Measurements from ENCODE around the gene ADAM33. TPM values are rescaled to one million over a fixed set of nuclear protein-coding genes. Genes with fewer than 3 reads are reported as not detected.

Gene ADAM33
- total RNA-seq, 1 donor from 2014 or later = 7.0 TPM

GRCh38 chr20:3655131-3655405 lies 26.7 kb downstream of the ADAM33 start:
- H3K79me2 ChIP-seq (ENCODE audit: low read depth) = no peaks in the 10 kb centered on the region
- no peaks in the 10 kb centered on the region for H3K9me3 ChIP-seq (ENCODE audit: low read depth)
- H3K9me3 Mint-ChIP-seq = peaks cover 4% of the 10 kb centered on the region
- H3K4me1 ChIP-seq = peaks cover 5% of the 10 kb centered on the region
- H4K20me1 ChIP-seq (ENCODE audit: low read depth) = no peaks in the 10 kb centered on the region
- H2AFZ ChIP-seq (replicated peaks) = no peak overlapping the region
- no peak for DNase-seq (ENCODE audit: low spot score)
- H3K27me3 Mint-ChIP-seq (ENCODE audit: insufficient read depth, low read depth) = peaks cover 10% of the 10 kb centered on the region
- no peaks in the 10 kb centered on the region for H3K27me3 ChIP-seq
- H3K4me2 ChIP-seq = no peak overlapping the region
- TF ChIP-seq EZH2phosphoT487 (IDR thresholded peaks at IDR 0.05) (no peak), CTCF (IDR thresholded peaks at IDR 0.05) (no peak), EZH2 (IDR thresholded peaks at IDR 0.05) (no peak)
- no peaks in the 10 kb centered on the region for H3F3A ChIP-seq (ENCODE audit: low read depth)
- H3K27ac Mint-ChIP-seq = no peak overlapping the region
- peaks cover 2% of the 10 kb centered on the region for H3K36me3 Mint-ChIP-seq
- no peaks in the 10 kb centered on the region for H3K36me3 ChIP-seq
- H3K4me3 ChIP-seq = no peak overlapping the region
- no peak overlapping the region for H3K9ac ChIP-seq
- H3K4me1 Mint-ChIP-seq = peaks cover 14% of the 10 kb centered on the region
- no peak overlapping the region for H3K4me3 Mint-ChIP-seq
- no peak overlapping the region for H3K27ac ChIP-seq

- Histone ChIP-seq H3K4me1 (peaks cover 5% of the 10 kb centered on the region), H4K20me1 (ENCODE audit: low read depth) (no peaks in the 10 kb centered on the region), H3K36me3 (no peaks in the 10 kb centered on the region), H3K4me3 (no peak overlapping the region), H3K27me3 (no peaks in the 10 kb centered on the region), H3K9ac (no peak overlapping the region), H3K9me3 (ENCODE audit: low read depth) (no peaks in the 10 kb centered on the region), H3F3A (ENCODE audit: low read depth) (no peaks in the 10 kb centered on the region), H3K27ac (no peak overlapping the region), H3K4me2 (no peak overlapping the region), H3K79me2 (ENCODE audit: low read depth) (no peaks in the 10 kb centered on the region), H2AFZ (replicated peaks) (no peak overlapping the region)
- H3K27ac Mint-ChIP-seq = no peak overlapping the region
- peaks cover 4% of the 10 kb centered on the region for H3K9me3 Mint-ChIP-seq
- H3K4me3 Mint-ChIP-seq = no peak overlapping the region
- H3K4me1 Mint-ChIP-seq = peaks cover 14% of the 10 kb centered on the region
- no peak for DNase-seq (ENCODE audit: low spot score)
- TF ChIP-seq EZH2phosphoT487 (IDR thresholded peaks at IDR 0.05) = no peak
- TF ChIP-seq EZH2 (IDR thresholded peaks at IDR 0.05) = no peak
- TF ChIP-seq CTCF (IDR thresholded peaks at IDR 0.05) = no peak
- H3K27me3 Mint-ChIP-seq (ENCODE audit: insufficient read depth, low read depth) = peaks cover 7% of the 10 kb centered on the region
- H3K36me3 Mint-ChIP-seq = peaks cover 2% of the 10 kb centered on the region
These were observed 27.3 kb downstream of the ADAM33 start for GRCh38 chr20:3654326-3655130.

- H3K27me3 ChIP-seq = no peaks in the 10 kb centered on the region
- Mint-ChIP-seq H3K36me3 (peaks cover 2% of the 10 kb centered on the region), H3K4me3 (peak overlapping the region; percentile 6)
These were observed 27.9 kb downstream of the ADAM33 start for GRCh38 chr20:3653921-3654320.

More at GRCh38 chr20:3653921-3654320, 27.9 kb downstream of the ADAM33 start:
- Histone ChIP-seq H4K20me1 (ENCODE audit: low read depth) (no peaks in the 10 kb centered on the region), H2AFZ (replicated peaks) (no peak overlapping the region), H3F3A (ENCODE audit: low read depth) (no peaks in the 10 kb centered on the region), H3K79me2 (ENCODE audit: low read depth) (no peaks in the 10 kb centered on the region), H3K9ac (no peak overlapping the region), H3K9me3 (ENCODE audit: low read depth) (no peaks in the 10 kb centered on the region), H3K27ac (no peak overlapping the region), H3K4me2 (no peak overlapping the region), H3K36me3 (no peaks in the 10 kb centered on the region), H3K4me3 (no peak overlapping the region), H3K4me1 (peaks cover 6% of the 10 kb centered on the region)
- no peak for DNase-seq (ENCODE audit: low spot score)
- Mint-ChIP-seq H3K9me3 (peaks cover 4% of the 10 kb centered on the region), H3K27ac (peak overlapping the region; percentile 89), H3K27me3 (ENCODE audit: insufficient read depth, low read depth) (peaks cover 6% of the 10 kb centered on the region), H3K4me1 (peaks cover 8% of the 10 kb centered on the region)
- TF ChIP-seq EZH2 (IDR thresholded peaks at IDR 0.05) (no peak), EZH2phosphoT487 (IDR thresholded peaks at IDR 0.05) (no peak), CTCF (IDR thresholded peaks at IDR 0.05) (no peak)
